Measurements from ENCODE around the gene ALOX12B. TPM values are rescaled to one million over a fixed set of nuclear protein-coding genes. Genes with fewer than 3 reads are reported as not detected.

Gene ALOX12B
- total RNA-seq, 2 experiments from 2014 or later, result 2.0 to 5.3 TPM

DNA sequence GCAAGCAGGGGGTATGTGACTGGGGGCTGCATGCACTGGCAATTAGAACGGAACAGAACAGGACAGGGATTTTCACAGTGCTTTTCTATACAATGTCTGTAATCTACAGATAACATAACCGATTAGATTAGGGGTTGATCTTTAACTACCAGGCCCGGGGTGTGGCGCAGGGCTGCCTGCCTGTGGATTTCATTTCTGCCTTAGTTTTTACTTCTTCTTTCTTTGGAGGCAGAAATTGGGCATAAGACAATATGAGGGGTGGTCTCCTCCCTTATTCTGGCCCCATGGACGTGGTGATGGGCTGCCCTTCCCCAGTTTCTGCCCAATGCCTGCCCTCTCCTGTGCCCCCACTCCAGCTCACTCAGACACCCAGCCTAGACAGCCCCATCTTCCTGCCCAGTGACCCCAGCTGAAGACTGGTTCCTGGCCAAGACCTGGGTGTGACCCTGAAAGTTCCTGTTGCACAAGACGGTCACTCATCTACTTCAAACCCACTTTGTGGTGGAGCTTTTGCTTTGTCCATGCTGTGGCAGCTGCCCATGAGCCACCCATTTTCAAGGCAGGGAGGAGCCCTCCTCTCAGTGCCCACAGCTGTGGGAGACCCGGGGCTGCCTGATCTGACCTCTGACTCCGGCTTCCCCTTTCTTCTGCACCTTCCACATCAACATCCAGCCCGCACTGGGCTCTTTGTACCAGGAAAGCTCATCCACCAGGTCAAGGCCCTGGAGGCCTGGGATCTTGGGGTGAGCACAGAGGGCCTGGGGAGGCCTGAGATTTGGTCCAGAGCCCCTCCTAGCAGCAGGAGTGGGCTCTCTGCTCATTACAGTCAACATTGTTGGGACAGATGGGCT is 18.6 kb downstream of the ALOX12B start:
- H3K4me2 ChIP-seq (ENCODE audit: low read length), result no peak overlapping the region
- no peak for DNase-seq (ENCODE audit: low spot score)
- H3K4me1 ChIP-seq (ENCODE audit: insufficient read depth, low read length, poor library complexity, severe bottlenecking), result peaks cover 3% of the 10 kb centered on the region
- H3K27ac ChIP-seq (ENCODE audit: low read depth, low read length, poor library complexity, severe bottlenecking), result no peak overlapping the region
- no peaks in the 10 kb centered on the region for H3K9me2 ChIP-seq (ENCODE audit: insufficient read depth, low read length)
- TF ChIP-seq EZH2phosphoT487 (IDR thresholded peaks at IDR 0.05; ENCODE audit: borderline replicate concordance, low read depth, low read length), result no peak
- TF ChIP-seq, protein P1, sequence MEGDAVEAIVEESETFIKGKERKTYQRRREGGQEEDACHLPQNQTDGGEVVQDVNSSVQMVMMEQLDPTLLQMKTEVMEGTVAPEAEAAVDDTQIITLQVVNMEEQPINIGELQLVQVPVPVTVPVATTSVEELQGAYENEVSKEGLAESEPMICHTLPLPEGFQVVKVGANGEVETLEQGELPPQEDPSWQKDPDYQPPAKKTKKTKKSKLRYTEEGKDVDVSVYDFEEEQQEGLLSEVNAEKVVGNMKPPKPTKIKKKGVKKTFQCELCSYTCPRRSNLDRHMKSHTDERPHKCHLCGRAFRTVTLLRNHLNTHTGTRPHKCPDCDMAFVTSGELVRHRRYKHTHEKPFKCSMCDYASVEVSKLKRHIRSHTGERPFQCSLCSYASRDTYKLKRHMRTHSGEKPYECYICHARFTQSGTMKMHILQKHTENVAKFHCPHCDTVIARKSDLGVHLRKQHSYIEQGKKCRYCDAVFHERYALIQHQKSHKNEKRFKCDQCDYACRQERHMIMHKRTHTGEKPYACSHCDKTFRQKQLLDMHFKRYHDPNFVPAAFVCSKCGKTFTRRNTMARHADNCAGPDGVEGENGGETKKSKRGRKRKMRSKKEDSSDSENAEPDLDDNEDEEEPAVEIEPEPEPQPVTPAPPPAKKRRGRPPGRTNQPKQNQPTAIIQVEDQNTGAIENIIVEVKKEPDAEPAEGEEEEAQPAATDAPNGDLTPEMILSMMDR (conservative IDR thresholded peaks at IDR 0.05; ENCODE audit: low read length), result no peak
- H4K20me1 ChIP-seq (ENCODE audit: insufficient read depth, low read length), result no peaks in the 10 kb centered on the region
- H2AFZ ChIP-seq (ENCODE audit: low read length), result no peak overlapping the region
- H3K4me3 ChIP-seq (ENCODE audit: low read depth, low read length, poor library complexity, severe bottlenecking), result no peak overlapping the region
- intact Hi-C loops (cut with micrococcal nuclease; ENCODE audit: unreplicated experiment), result no loop called here
- POLR2A ChIA-PET, result interaction anchor here (1.1 kb wide), 1 partner anchor 48 kb away, joined by 3 read pairs; no protein-coding TSS in a partner anchor
- no TSS peak for BruUV-seq (replicated peaks)
- no peaks in the 10 kb centered on the region for H3K36me3 ChIP-seq (ENCODE audit: insufficient read depth, low read length)
- H3K9me3 ChIP-seq (ENCODE audit: low read length), result no peaks in the 10 kb centered on the region
- CTCF ChIA-PET (ENCODE audit: unreplicated experiment), result no interaction called here
- H3K79me2 ChIP-seq (ENCODE audit: insufficient read depth, low read depth, low read length), result no peaks in the 10 kb centered on the region

DNA sequence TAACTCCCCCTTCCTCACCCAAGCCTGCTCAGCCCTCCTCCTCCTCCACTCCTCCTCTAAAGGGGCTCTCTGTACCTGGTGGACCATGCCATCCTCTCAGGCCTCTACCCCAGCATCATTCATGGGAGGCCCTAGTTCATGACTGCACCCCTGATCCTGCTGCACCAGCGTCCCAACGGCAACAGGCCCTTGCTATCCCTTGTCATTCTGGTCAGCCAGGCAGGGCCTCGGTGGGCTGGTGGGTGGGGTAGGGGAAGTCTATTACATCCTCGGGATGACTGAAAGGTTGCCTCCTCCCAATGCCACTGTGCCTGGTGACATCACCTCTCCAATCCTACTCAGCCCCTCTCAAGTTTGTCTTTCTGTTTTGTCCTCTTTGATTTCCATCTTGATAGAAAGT is 19.7 kb downstream of the ALOX12B start:
- H4K20me1 ChIP-seq (ENCODE audit: insufficient read depth, low read length), result no peaks in the 10 kb centered on the region
- no peak overlapping the region for H3K4me2 ChIP-seq (ENCODE audit: low read length)
- no peaks in the 10 kb centered on the region for H3K36me3 ChIP-seq (ENCODE audit: insufficient read depth, low read length)
- TF ChIP-seq EZH2phosphoT487 (IDR thresholded peaks at IDR 0.05; ENCODE audit: borderline replicate concordance, low read depth, low read length), result no peak
- TF ChIP-seq, protein P1 (conservative IDR thresholded peaks at IDR 0.05; ENCODE audit: low read length), result no peak
- no peak for DNase-seq (ENCODE audit: low spot score)
- H3K27ac ChIP-seq (ENCODE audit: low read depth, low read length, poor library complexity, severe bottlenecking), result no peak overlapping the region
- intact Hi-C loops (cut with micrococcal nuclease; ENCODE audit: unreplicated experiment), result no loop called here
- no TSS peak for BruUV-seq (replicated peaks)
- H2AFZ ChIP-seq (ENCODE audit: low read length), result no peak overlapping the region
- no peaks in the 10 kb centered on the region for H3K9me2 ChIP-seq (ENCODE audit: insufficient read depth, low read length)
- ChIA-PET CTCF (ENCODE audit: unreplicated experiment) (no interaction called here), POLR2A (no interaction called here)
- H3K4me3 ChIP-seq (ENCODE audit: low read depth, low read length, poor library complexity, severe bottlenecking), result no peak overlapping the region
- no peaks in the 10 kb centered on the region for H3K9me3 ChIP-seq (ENCODE audit: low read length)
- H3K79me2 ChIP-seq (ENCODE audit: insufficient read depth, low read depth, low read length), result no peaks in the 10 kb centered on the region
- no peaks in the 10 kb centered on the region for H3K4me1 ChIP-seq (ENCODE audit: insufficient read depth, low read length, poor library complexity, severe bottlenecking)
